IMR-90 (cell line): ENCODE measurements around the gene SPON1. TPM values are rescaled to one million over a fixed set of nuclear protein-coding genes. Genes with fewer than 3 reads are reported as not detected.

ENCODE experiments used
- ATAC-seq: fragments of 200-7000 bp; cut with Tn5 transposase; 2 replicates; pipeline ENCODE4 v1.9.1; 2020; ENCODE audit warnings: low read depth, mild to moderate bottlenecking, moderate library complexity
- BruUV-seq: library from RNA; stranded (reverse); fragments of 400-500 nt; replicated peaks from 2 replicates; lab custom pipeline; 2021; lab: Mats Ljungman, UMichigan
- CTCF ChIA-PET: fragments of 300-600 bp; formaldehyde crosslinking; extraction: SDS; loops from one replicate; lab custom pipeline; 2021; ENCODE audit warnings: antibody characterized with exemption; lab: Yijun Ruan, JAX
- POLR2A ChIA-PET: fragments of 300-600 bp; sonication (Branson Sonifier 250); formaldehyde crosslinking; loops from one replicate; lab custom pipeline; 2022; ENCODE audit warnings: antibody characterized with exemption; ENCODE audit not compliant: unreplicated experiment; lab: Charles Lee
- DNase-seq: peaks from one replicate; pipeline ENCODE4 v3.0.0; 2013
- H2AFZ ChIP-seq: replicated peaks from 2 replicates; pipeline ENCODE3; 2013; ENCODE audit warnings: low read length, mild to moderate bottlenecking; ENCODE audit not compliant: poor library complexity
- H2AK5ac ChIP-seq: 2 replicates; pipeline ENCODE4 v1.6.1; 2013; ENCODE audit warnings: low read depth, low read length, inconsistent platforms
- H2AK9ac ChIP-seq: replicated peaks from 2 replicates; pipeline ENCODE3; 2013; ENCODE audit warnings: mild to moderate bottlenecking, low read depth, low read length, moderate library complexity; ENCODE audit not compliant: poor library complexity
- H2BK120ac ChIP-seq: 2 replicates; pipeline ENCODE4 v1.6.1; 2013; ENCODE audit warnings: low read depth, low read length, inconsistent platforms
- H2BK15ac ChIP-seq: 3 replicates; pipeline ENCODE4 v1.6.1; 2013; ENCODE audit warnings: low read depth, low read length, inconsistent platforms
- H2BK20ac ChIP-seq: 2 replicates; pipeline ENCODE4 v1.6.1; 2013; ENCODE audit warnings: low read depth, mild to moderate bottlenecking, inconsistent platforms, low read length, moderate library complexity
- H2BK5ac ChIP-seq: 2 replicates; pipeline ENCODE4 v1.6.1; 2013; ENCODE audit warnings: mild to moderate bottlenecking, low read depth, low read length, inconsistent platforms; ENCODE audit not compliant: poor library complexity, severe bottlenecking
- H3K14ac ChIP-seq: replicated peaks from 2 replicates; pipeline ENCODE4 v1.6.1; 2013; ENCODE audit warnings: low read depth, low read length, inconsistent platforms
- H3K18ac ChIP-seq: 2 replicates; pipeline ENCODE4 v1.6.1; 2013; ENCODE audit warnings: low read depth, low read length, control low read depth
- H3K23ac ChIP-seq: 2 replicates; pipeline ENCODE4 v1.6.1; 2013; ENCODE audit warnings: low read depth, low read length, inconsistent platforms
- H3K27ac ChIP-seq: 2 replicates; pipeline ENCODE4 v1.5.1; 2013; ENCODE audit warnings: mild to moderate bottlenecking, control low read depth, low read length; ENCODE audit not compliant: insufficient read depth
- H3K27me3 ChIP-seq: 2 replicates; pipeline ENCODE4 v1.6.1; 2013; ENCODE audit warnings: low read length; ENCODE audit not compliant: control insufficient read depth, insufficient read depth
- H3K36me3 ChIP-seq: 2 replicates; pipeline ENCODE4 v1.6.1; 2013; ENCODE audit warnings: low read length, mixed read lengths; ENCODE audit not compliant: control insufficient read depth, insufficient read depth
- H3K4ac ChIP-seq: 2 replicates; pipeline ENCODE4 v1.6.1; 2013; ENCODE audit warnings: low read depth, low read length, inconsistent platforms
- H3K4me1 ChIP-seq: 2 replicates; pipeline ENCODE4 v1.6.1; 2013; ENCODE audit warnings: low read length, mixed read lengths; ENCODE audit not compliant: control insufficient read depth, insufficient read depth
- H3K4me2 ChIP-seq: 2 replicates; pipeline ENCODE4 v1.6.1; 2013; ENCODE audit warnings: low read depth, mild to moderate bottlenecking, control low read depth, low read length, moderate library complexity
- H3K4me3 ChIP-seq: 2 replicates; pipeline ENCODE4 v1.5.1; 2013; ENCODE audit warnings: low read depth, mild to moderate bottlenecking, control low read depth, low read length, moderate library complexity; ENCODE audit not compliant: insufficient read depth
- H3K56ac ChIP-seq: 2 replicates; pipeline ENCODE4 v1.6.1; 2013; ENCODE audit warnings: low read length, inconsistent platforms; ENCODE audit not compliant: insufficient read depth; ENCODE audit errors: extremely low read depth
- H3K79me1 ChIP-seq, 2 experiments: 2 replicates each; pipeline ENCODE4 v1.6.1; 2013; ENCODE audit warnings: low read length in 2 of 2, inconsistent platforms in 1 of 2, low read depth in 1 of 2
- H3K9ac ChIP-seq: 2 replicates; pipeline ENCODE4 v1.6.1; 2013; ENCODE audit warnings: low read depth, low read length, control low read depth
- H3K9me1 ChIP-seq: 2 replicates; pipeline ENCODE4 v1.6.1; 2013; ENCODE audit warnings: low read length, inconsistent platforms; ENCODE audit not compliant: insufficient read depth
- H3K9me3 ChIP-seq: 2 replicates; pipeline ENCODE4 v1.6.1; 2013; ENCODE audit warnings: low read length; ENCODE audit not compliant: control insufficient read depth, insufficient read depth
- H4K20me1 ChIP-seq: 2 replicates; pipeline ENCODE4 v1.6.1; 2013; ENCODE audit warnings: low read length, inconsistent platforms; ENCODE audit not compliant: insufficient read depth
- H4K5ac ChIP-seq: 2 replicates; pipeline ENCODE4 v1.6.1; 2013; ENCODE audit warnings: mild to moderate bottlenecking, low read depth, low read length, control low read depth
- H4K8ac ChIP-seq, 2 experiments: 2 replicates each; pipeline ENCODE4 v1.6.1; 2013; ENCODE audit warnings: low read depth in 2 of 2, low read length in 2 of 2, control low read depth in 1 of 2, inconsistent platforms in 1 of 2
- H4K91ac ChIP-seq: 2 replicates; pipeline ENCODE4 v1.6.1; 2013; ENCODE audit warnings: low read depth, low read length, inconsistent platforms; ENCODE audit not compliant: insufficient read depth
- BHLHE40 ChIP-seq: fragments of 150-350 bp; IDR thresholded peaks from 2 replicates; pipeline ENCODE4 v1.6.1; 2016; ENCODE audit warnings: mild to moderate bottlenecking, low read depth, low read length
- CHD1 ChIP-seq: IDR thresholded peaks from 2 replicates; pipeline ENCODE4 v1.6.1; 2012; ENCODE audit warnings: low read depth, low read length, improper control_type of control experiment
- CTCF ChIP-seq: conservative IDR thresholded peaks from 2 replicates; pipeline ENCODE4 v1.5.1; 2012; ENCODE audit warnings: mild to moderate bottlenecking, low read depth, low read length, improper control_type of control experiment
- FOS ChIP-seq: fragments of 150-350 bp; IDR thresholded peaks from 2 replicates; pipeline ENCODE4 v1.6.1; 2016; ENCODE audit warnings: low read depth, low read length
- MAFK ChIP-seq: IDR thresholded peaks from 2 replicates; pipeline ENCODE4 v1.6.1; 2012; ENCODE audit warnings: low read depth, low read length, improper control_type of control experiment
- MAZ ChIP-seq: IDR thresholded peaks from 2 replicates; pipeline ENCODE4 v1.6.1; 2012; ENCODE audit warnings: low read depth, mild to moderate bottlenecking, low read length, improper control_type of control experiment, moderate library complexity, borderline replicate concordance
- NFE2L2 ChIP-seq: fragments of 150-350 bp; IDR thresholded peaks from 2 replicates; pipeline ENCODE4 v1.6.1; 2016; ENCODE audit warnings: low read depth, mild to moderate bottlenecking, low read length
- POLR2A ChIP-seq: IDR thresholded peaks from 2 replicates; pipeline ENCODE4 v1.6.1; 2012; ENCODE audit warnings: mild to moderate bottlenecking, low read depth, low read length
- RAD21 ChIP-seq: IDR thresholded peaks from 2 replicates; pipeline ENCODE4 v1.6.1; 2012; ENCODE audit warnings: low read length, improper control_type of control experiment
- SMC3 ChIP-seq: fragments of 150-350 bp; IDR thresholded peaks from 2 replicates; pipeline ENCODE4 v1.6.1; 2016; ENCODE audit warnings: low read depth, mild to moderate bottlenecking, antibody characterized with exemption, low read length, moderate library complexity
- USF2 ChIP-seq: fragments of 150-350 bp; IDR thresholded peaks from 2 replicates; pipeline ENCODE4 v1.6.1; 2017; ENCODE audit warnings: mild to moderate bottlenecking, antibody characterized with exemption, low read length, low read depth
- WGBS, 2 experiments: methylation state at CpG; one replicate each; pipeline versions ENCODE4 v1.1.5 to v1.1.7; 2013; ENCODE audit warnings: missing lambda C conversion rate in 2 of 2; ENCODE audit not compliant: insufficient read length in 1 of 2; ENCODE audit errors: extremely low coverage in 2 of 2; 5-methylcytosine and 5-hydroxymethylcytosine counted together
- dilution Hi-C: fragments of 300-500 bp; cut with HindIII; formaldehyde crosslinking; loops from one replicate; pipeline ENCODE4 v1.14.3; 2018; ENCODE audit warnings: low sequenced_read_pairs; ENCODE audit not compliant: unreplicated experiment
- in situ Hi-C: fragments of 300-500 bp; cut with MboI; formaldehyde crosslinking; loops from 3 replicates; pipeline ENCODE4 v1.14.3; 2019; ENCODE audit warnings: low sequenced_read_pairs, inconsistent platforms, mixed read lengths
- intact Hi-C: fragments of 100-400 bp; cut with micrococcal nuclease; formaldehyde crosslinking; loops from 2 replicates; pipeline ENCODE4 v1.10.0; 2022
- polyA plus RNA-seq, 3 experiments: library from polyadenylated mRNA; depleted of rRNA; stranded (reverse); fragments of >200 nt; gene quantifications; 2 replicates each; pipeline ENCODE4 v1.2.3, GENCODE V29; 2012; ENCODE audit warnings: low replicate concordance in 1 of 3
- total RNA-seq: library from RNA; depleted of rRNA; stranded (reverse); fragments of >200 nt; gene quantifications from 2 replicates; pipeline ENCODE4 v1.2.3, GENCODE V29; 2012

The SPON1 gene
- total and polyA plus RNA-seq, 2 of the 4 experiments (the other 2 are of a cell fraction): 0.62 to 0.72 TPM

GRCh38 chr11:14127679-14128078 lies 165.2 kb downstream of the SPON1 start:
- Histone ChIP-seq H4K5ac (no peak overlapping the region), H3K9ac (no peak overlapping the region), H3K4ac (no peak overlapping the region), H3K9me1 (no peaks in the 10 kb centered on the region), H2BK5ac (no peak overlapping the region), H3K4me3 (no peak overlapping the region), H3K27me3 (peaks cover 1% of the 10 kb centered on the region; the same call in 1 of the 2 replicates), H3K18ac (no peak overlapping the region), H3K79me1 (no peaks in the 10 kb centered on the region), H3K27ac (no peak overlapping the region), H3K36me3 (no peaks in the 10 kb centered on the region), H3K23ac (no peak overlapping the region), H3K4me2 (no peak overlapping the region), H2AK5ac (no peak overlapping the region), H2BK20ac (no peak overlapping the region), H3K56ac (no peak overlapping the region), H2AFZ (no peak overlapping the region), H2BK15ac (no peak overlapping the region), H2AK9ac (no peak overlapping the region), H4K20me1 (no peaks in the 10 kb centered on the region), H4K91ac (no peak overlapping the region), H3K4me1 (no peaks in the 10 kb centered on the region), H3K14ac (no peak overlapping the region), H4K8ac (no peak overlapping the region), H2BK120ac (no peak overlapping the region), H3K9me3 (no peaks in the 10 kb centered on the region)
- WGBS, 2 experiments: no CpG with 5 or more reads among the region's 4 CpGs
- intact Hi-C loops (no loop called here), in situ Hi-C loops (no loop called here), dilution Hi-C loops (no loop called here)
- no peak for TF ChIP-seq FOS
- TF ChIP-seq NFE2L2: no peak
- TF ChIP-seq SMC3: no peak
- no peak for TF ChIP-seq MAFK
- no peak for TF ChIP-seq MAZ
- no peak for TF ChIP-seq CHD1
- TF ChIP-seq RAD21: no peak
- no peak for TF ChIP-seq BHLHE40
- TF ChIP-seq USF2: no peak
- TF ChIP-seq POLR2A: no peak
- TF ChIP-seq CTCF: no peak
- no peak for DNase-seq
- CTCF ChIA-PET: no interaction called here
- BruUV-seq: no TSS peak
- POLR2A ChIA-PET: no interaction called here
- no peak for ATAC-seq
